ENCODE results near the gene ITSN1.
"Not testable (repeated sequence)": the region's sequence is repeated elsewhere in the genome, so short reads cannot be mapped to it uniquely, and the experiment has no call there.

Gene ITSN1

GRCh38 chr21:33781121-33781520 is 138.8 kb downstream of the ITSN1 start:
- Histone ChIP-seq H3K36me3 (replicated peaks) (peaks cover 13% of the 10 kb centered on the region), H3K27ac (no peak overlapping the region), H3K27me3 (replicated peaks) (no peaks in the 10 kb centered on the region), H3K4me3 (ENCODE audit: low read depth, low read length) (no peak overlapping the region)
- in situ Hi-C loops (cut with HindIII; ENCODE audit: low pct_ligation_motif_present, low sequenced_read_pairs): no loop called here
- no peak for TF ChIP-seq CTCF (IDR thresholded peaks at IDR 0.05; ENCODE audit: low read depth, low read length, missing control alignments)
- no peak for DNase-seq

DNA sequence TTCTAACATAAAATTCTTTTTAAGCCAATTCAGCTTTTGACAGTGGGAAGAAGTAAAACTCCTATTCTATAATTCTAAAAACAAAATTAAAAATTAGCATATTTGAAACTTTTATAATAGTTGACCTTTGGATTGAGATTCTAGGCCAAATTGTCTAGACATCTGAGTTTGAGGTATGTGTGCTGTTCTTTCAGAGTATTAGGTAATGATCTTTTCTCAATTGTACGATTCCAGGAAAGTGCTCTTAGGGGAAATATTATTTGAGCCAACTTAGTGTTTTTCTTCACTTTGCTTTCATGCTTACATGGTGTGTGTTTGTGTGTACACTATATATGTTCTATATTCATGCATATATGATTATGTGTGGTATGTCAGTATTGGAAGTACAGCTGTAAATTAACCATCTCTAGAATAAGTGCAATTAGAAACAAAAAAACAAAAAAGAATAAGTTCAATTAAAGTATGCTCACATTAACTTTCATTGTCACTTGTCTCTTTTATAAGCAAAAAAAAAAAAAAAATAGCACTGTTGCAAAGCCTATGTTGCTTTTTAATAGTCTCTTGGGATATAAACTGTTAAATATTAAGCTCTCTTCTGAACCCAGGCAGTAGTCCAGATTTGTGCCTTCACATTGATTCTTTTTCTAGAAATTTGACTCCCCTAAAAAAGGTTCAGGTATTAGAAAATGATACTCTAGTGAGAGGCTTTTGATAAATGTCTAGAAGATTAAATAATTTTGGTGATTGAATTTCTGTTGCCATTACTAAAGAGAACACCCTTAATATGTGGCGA is 141.1 kb downstream of the ITSN1 start:
- Histone ChIP-seq H3K36me3 (replicated peaks) (peaks cover 17% of the 10 kb centered on the region), H3K27ac (no peak overlapping the region), H3K4me3 (ENCODE audit: low read depth, low read length) (no peak overlapping the region), H3K27me3 (replicated peaks) (no peaks in the 10 kb centered on the region)
- TF ChIP-seq CTCF (IDR thresholded peaks at IDR 0.05; ENCODE audit: low read depth, low read length, missing control alignments): no peak
- no peak for DNase-seq
- in situ Hi-C loops (cut with HindIII; ENCODE audit: low pct_ligation_motif_present, low sequenced_read_pairs): no loop called here

GRCh38 chr21:33787431-33787830 is 145.1 kb downstream of the ITSN1 start:
- in situ Hi-C loops (cut with HindIII; ENCODE audit: low pct_ligation_motif_present, low sequenced_read_pairs): no loop called here
- no peaks in the 10 kb centered on the region for H3K27me3 ChIP-seq (replicated peaks)
- DNase-seq: no peak
- no peak overlapping the region for H3K4me3 ChIP-seq (ENCODE audit: low read depth, low read length)
- peaks cover 10% of the 10 kb centered on the region for H3K36me3 ChIP-seq (replicated peaks)
- no peak for TF ChIP-seq CTCF (IDR thresholded peaks at IDR 0.05; ENCODE audit: low read depth, low read length, missing control alignments)
- H3K27ac ChIP-seq: no peak overlapping the region

DNA sequence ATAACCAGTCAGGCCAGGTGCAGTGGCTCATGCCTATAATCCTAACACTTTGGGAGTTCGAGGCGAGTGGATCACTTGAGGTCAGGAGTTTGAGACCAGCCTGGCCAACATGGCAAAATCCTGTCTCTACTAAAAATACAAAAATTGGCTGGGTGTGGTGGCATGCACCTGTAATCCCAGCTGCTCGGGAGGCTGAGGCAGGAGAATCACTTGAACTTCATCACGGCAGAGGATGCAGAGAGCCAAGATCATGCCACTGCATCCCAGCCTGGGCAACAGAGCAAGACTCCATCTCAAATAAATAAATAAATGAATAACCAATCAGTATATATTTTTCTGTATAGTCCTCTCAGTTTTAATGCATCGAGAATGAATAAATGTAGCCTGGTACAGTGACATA is 146.1 kb downstream of the ITSN1 start:
- DNase-seq; in situ Hi-C loops (cut with HindIII; ENCODE audit: low pct_ligation_motif_present, low sequenced_read_pairs); H3K4me3 ChIP-seq (ENCODE audit: low read depth, low read length); H3K27me3 ChIP-seq (replicated peaks); H3K27ac ChIP-seq: not testable (repeated sequence)
- H3K36me3 ChIP-seq (replicated peaks): peaks cover 10% of the 10 kb centered on the region

DNA sequence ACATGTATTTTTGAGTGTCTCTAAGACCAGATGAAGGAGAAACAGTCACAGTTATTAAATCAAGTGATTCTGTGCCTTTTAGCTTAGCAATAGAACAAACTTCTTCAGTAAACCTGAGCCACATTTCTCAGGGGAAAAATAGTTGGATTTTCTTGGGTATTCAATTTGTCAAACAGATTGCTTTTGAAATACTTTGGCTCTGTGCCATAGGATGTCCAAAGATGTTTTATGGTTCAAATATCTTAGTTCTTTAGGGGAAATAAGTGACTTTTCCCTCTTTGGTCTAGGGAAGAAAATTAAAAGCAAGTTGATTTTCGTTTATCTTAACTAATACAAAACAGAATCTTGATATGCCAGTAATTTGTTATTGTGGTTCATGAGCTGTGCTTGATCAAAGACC is 147.4 kb downstream of the ITSN1 start:
- TF ChIP-seq CTCF (IDR thresholded peaks at IDR 0.05; ENCODE audit: low read depth, low read length, missing control alignments): no peak
- DNase-seq: no peak
- H3K27me3 ChIP-seq (replicated peaks): no peaks in the 10 kb centered on the region
- in situ Hi-C loops (cut with HindIII; ENCODE audit: low pct_ligation_motif_present, low sequenced_read_pairs): no loop called here
- H3K4me3 ChIP-seq (ENCODE audit: low read depth, low read length): no peak overlapping the region
- peaks cover 16% of the 10 kb centered on the region for H3K36me3 ChIP-seq (replicated peaks)
- H3K27ac ChIP-seq: no peak overlapping the region

- in situ Hi-C loops (cut with HindIII; ENCODE audit: low pct_ligation_motif_present, low sequenced_read_pairs): no loop called here
- H3K36me3 ChIP-seq (replicated peaks): peaks cover 12% of the 10 kb centered on the region
- no peak overlapping the region for H3K4me3 ChIP-seq (ENCODE audit: low read depth, low read length)
- no peak overlapping the region for H3K27ac ChIP-seq
- no peak for DNase-seq
- no peaks in the 10 kb centered on the region for H3K27me3 ChIP-seq (replicated peaks)
- no peak for TF ChIP-seq CTCF (IDR thresholded peaks at IDR 0.05; ENCODE audit: low read depth, low read length, missing control alignments)
Observed at GRCh38 chr21:33791073-33791472, 148.8 kb downstream of the ITSN1 start.
